ENCODE data around the gene OR14A2. TPM values are rescaled to one million over a fixed set of nuclear protein-coding genes. Genes with fewer than 3 reads are reported as not detected.
"Not testable (repeated sequence)": the region's sequence is repeated elsewhere in the genome, so short reads cannot be mapped to it uniquely, and the experiment has no call there.

Gene OR14A2
- total RNA-seq, 2 experiments from 2014 or later = not detected

GRCh38 chr1:247760456-247760855, 12.5 kb upstream of the OR14A2 start, which contains the start of gene OR1C1:
Gene OR1C1, minus strand, starts transcription at chr1:247760556. Its CDS starts 2,150 bp downstream, at chr1:247758406.
- Histone ChIP-seq H3K27me3 (ENCODE audit: control insufficient read depth in 1 of 2, insufficient read depth in 2 of 2, low read length in 2 of 2) (no peaks in the 10 kb centered on the region), H3K9me3 (ENCODE audit: control insufficient read depth in 1 of 2, insufficient read depth in 1 of 2, low read length in 2 of 2) (no peaks in the 10 kb centered on the region), H3K4me3 (ENCODE audit: low read length) (no peak within 1 kb of the TSS), H3K36me3 (ENCODE audit: insufficient read depth, low read length) (no peaks in the 10 kb centered on the region), H3K27ac (ENCODE audit: low read depth in 1 of 2, low read length in 2 of 2) (no peak within 1 kb of the TSS), H3K4me1 (ENCODE audit: insufficient read depth, low read length) (no peaks in the 10 kb centered on the region)
- no peaks in the 10 kb centered on the region for H3K4me1 Mint-ChIP-seq (ENCODE audit: low read depth)
- H3K27ac Mint-ChIP-seq = no peak within 1 kb of the TSS
- no peak for TF ChIP-seq CTCF (IDR thresholded peaks at IDR 0.05)
- CTCF ChIA-PET = no interaction called here
- no peaks in the 10 kb centered on the region for H3K9me3 Mint-ChIP-seq
- H3K36me3 Mint-ChIP-seq (ENCODE audit: low read depth) = no peaks in the 10 kb centered on the region
- no peak within 1 kb of the TSS for H3K4me3 Mint-ChIP-seq
- ATAC-seq (ENCODE audit: poor library complexity) = no peak
- POLR2A ChIA-PET = no interaction called here
- no peak for DNase-seq
- no peaks in the 10 kb centered on the region for H3K27me3 Mint-ChIP-seq
- intact Hi-C loops (cut with DNase I, micrococcal nuclease) = no loop called here

- CTCF ChIA-PET; DNase-seq; H3K27me3 ChIP-seq (ENCODE audit: control insufficient read depth in 1 of 2, insufficient read depth in 2 of 2, low read length in 2 of 2); H3K36me3 ChIP-seq (ENCODE audit: insufficient read depth, low read length); H3K4me1 ChIP-seq (ENCODE audit: insufficient read depth, low read length); H3K4me3 Mint-ChIP-seq; H3K4me3 ChIP-seq (ENCODE audit: low read length); H3K27ac ChIP-seq (ENCODE audit: low read depth in 1 of 2, low read length in 2 of 2); ATAC-seq (ENCODE audit: poor library complexity); H3K36me3 Mint-ChIP-seq (ENCODE audit: low read depth); intact Hi-C loops (cut with DNase I, micrococcal nuclease); H3K4me1 Mint-ChIP-seq (ENCODE audit: low read depth); H3K9me3 Mint-ChIP-seq; H3K27ac Mint-ChIP-seq; H3K27me3 Mint-ChIP-seq; POLR2A ChIA-PET: not testable (repeated sequence)
- H3K9me3 ChIP-seq (ENCODE audit: control insufficient read depth in 1 of 2, insufficient read depth in 1 of 2, low read length in 2 of 2) = peaks cover 0 to 12% of the 10 kb centered on the region in 2 experiments
These were observed 6.4 kb upstream of the OR14A2 start for GRCh38 chr1:247754311-247754710.

- Histone ChIP-seq H3K4me3 (ENCODE audit: low read length) (no peak overlapping the region), H3K36me3 (ENCODE audit: insufficient read depth, low read length) (no peaks in the 10 kb centered on the region), H3K27me3 (ENCODE audit: control insufficient read depth in 1 of 2, insufficient read depth in 2 of 2, low read length in 2 of 2) (no peaks in the 10 kb centered on the region), H3K9me3 (ENCODE audit: control insufficient read depth in 1 of 2, insufficient read depth in 1 of 2, low read length in 2 of 2) (peaks cover 0 to 12% of the 10 kb centered on the region in 2 experiments), H3K4me1 (ENCODE audit: insufficient read depth, low read length) (no peaks in the 10 kb centered on the region), H3K27ac (ENCODE audit: low read depth in 1 of 2, low read length in 2 of 2) (no peak overlapping the region)
- Mint-ChIP-seq H3K4me1 (ENCODE audit: low read depth) (no peaks in the 10 kb centered on the region), H3K9me3 (peaks cover 4% of the 10 kb centered on the region), H3K27ac (no peak overlapping the region), H3K36me3 (ENCODE audit: low read depth) (no peaks in the 10 kb centered on the region), H3K27me3 (no peaks in the 10 kb centered on the region), H3K4me3 (no peak overlapping the region)
- no peak for TF ChIP-seq CTCF (IDR thresholded peaks at IDR 0.05)
- ChIA-PET CTCF (no interaction called here), POLR2A (no interaction called here)
- intact Hi-C loops (cut with DNase I, micrococcal nuclease) = no loop called here
- ATAC-seq (ENCODE audit: poor library complexity) (no peak), DNase-seq (no peak)
These were observed 1.9 kb upstream of the OR14A2 start for GRCh38 chr1:247749870-247750269.

- H3K4me3 ChIP-seq (ENCODE audit: low read length) = no peak overlapping the region
- CTCF ChIA-PET = no interaction called here
- no peaks in the 10 kb centered on the region for H3K4me1 Mint-ChIP-seq (ENCODE audit: low read depth)
- H3K4me1 ChIP-seq (ENCODE audit: insufficient read depth, low read length) = no peaks in the 10 kb centered on the region
- H3K27ac Mint-ChIP-seq = no peak overlapping the region
- H3K27ac ChIP-seq (ENCODE audit: low read depth in 1 of 2, low read length in 2 of 2) = no peak overlapping the region
- no peak for ATAC-seq (ENCODE audit: poor library complexity)
- H3K36me3 Mint-ChIP-seq (ENCODE audit: low read depth) = no peaks in the 10 kb centered on the region
- intact Hi-C loops (cut with DNase I, micrococcal nuclease) = no loop called here
- H3K9me3 ChIP-seq (ENCODE audit: control insufficient read depth in 1 of 2, insufficient read depth in 1 of 2, low read length in 2 of 2) = peaks cover 0 to 15% of the 10 kb centered on the region in 2 experiments
- no peaks in the 10 kb centered on the region for H3K27me3 Mint-ChIP-seq
- no peak for DNase-seq
- no peak for TF ChIP-seq CTCF (IDR thresholded peaks at IDR 0.05)
- POLR2A ChIA-PET = no interaction called here
- H3K4me3 Mint-ChIP-seq = no peak overlapping the region
- peaks cover 2% of the 10 kb centered on the region for H3K9me3 Mint-ChIP-seq
- H3K27me3 ChIP-seq (ENCODE audit: control insufficient read depth in 1 of 2, insufficient read depth in 2 of 2, low read length in 2 of 2) = no peaks in the 10 kb centered on the region
- H3K36me3 ChIP-seq (ENCODE audit: insufficient read depth, low read length) = no peaks in the 10 kb centered on the region
These were observed 325 bp downstream of the OR14A2 start for GRCh38 chr1:247747616-247748015.

Measured in CD4-positive, alpha-beta T cell (primary cell).